Measurements from ENCODE around the gene MEIS1.
"Not testable (repeated sequence)": the region's sequence is repeated elsewhere in the genome, so short reads cannot be mapped to it uniquely, and the experiment has no call there.

Gene MEIS1

GRCh38 chr2:66466433-66466832 lies 31.5 kb downstream of the MEIS1 start:
- DNase-seq (ENCODE audit: low read depth in 2 of 2, low spot score in 1 of 2): no peak

DNA sequence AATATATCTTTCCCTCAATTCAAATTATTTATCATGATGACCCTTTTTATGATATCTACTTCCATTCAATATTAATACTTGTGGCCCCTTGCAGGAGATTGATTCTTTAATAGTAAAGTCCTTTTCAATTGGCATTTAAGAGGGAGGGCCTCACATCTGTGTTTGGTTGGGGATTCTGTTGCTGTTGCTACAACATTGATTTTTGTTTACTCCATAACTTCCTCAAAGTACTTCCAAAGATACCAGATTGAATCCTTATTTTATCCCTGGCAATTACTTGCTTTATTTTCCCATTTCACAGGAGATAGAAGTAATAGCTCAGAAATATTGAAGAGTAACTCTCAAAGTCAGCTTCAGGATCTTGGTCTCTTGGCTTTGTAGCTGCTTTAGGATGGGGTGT lies 32.8 kb downstream of the MEIS1 start:
- DNase-seq (ENCODE audit: low read depth in 2 of 2, low spot score in 1 of 2): no peak

DNA sequence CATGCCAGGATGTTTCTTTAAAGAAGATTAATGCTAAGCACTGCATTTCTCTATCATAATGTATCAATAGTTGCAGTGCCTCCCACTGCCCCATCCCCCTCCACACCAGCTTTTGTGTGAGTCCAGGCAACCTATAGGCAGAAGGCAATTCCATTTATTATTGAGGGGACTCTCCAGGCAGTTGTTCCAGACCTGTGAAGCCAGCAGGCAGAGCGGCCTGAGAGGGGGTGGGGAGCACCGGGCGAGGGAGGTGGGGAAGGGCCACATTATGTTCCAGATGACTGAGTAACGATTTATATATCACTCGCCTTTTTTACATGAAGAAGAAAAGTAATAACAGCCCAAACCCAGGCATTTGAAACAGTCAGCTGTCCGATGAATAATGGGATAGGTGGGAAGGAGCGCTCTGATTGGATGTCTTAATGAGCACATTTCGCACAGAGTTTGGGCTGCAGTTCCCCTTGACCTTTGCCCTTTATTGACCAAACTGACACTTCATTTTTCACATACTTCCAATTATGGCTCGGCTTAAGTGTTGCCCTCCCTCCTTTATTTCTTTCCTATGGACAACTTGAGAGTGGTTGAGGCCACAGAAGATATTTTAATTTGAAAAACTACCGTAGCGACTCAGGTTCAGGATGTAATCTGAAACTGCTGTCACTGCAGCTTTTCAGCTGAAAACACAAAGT lies 34.4 kb downstream of the MEIS1 start:
- no peak for DNase-seq (ENCODE audit: low read depth in 2 of 2, low spot score in 1 of 2)

GRCh38 chr2:66470199-66470598 lies 35.3 kb downstream of the MEIS1 start:
- DNase-seq (ENCODE audit: low read depth in 2 of 2, low spot score in 1 of 2): no peak

- no peak for DNase-seq (ENCODE audit: low read depth in 2 of 2, low spot score in 1 of 2)
These were observed 37.4 kb downstream of the MEIS1 start for GRCh38 chr2:66472225-66472843.

DNA sequence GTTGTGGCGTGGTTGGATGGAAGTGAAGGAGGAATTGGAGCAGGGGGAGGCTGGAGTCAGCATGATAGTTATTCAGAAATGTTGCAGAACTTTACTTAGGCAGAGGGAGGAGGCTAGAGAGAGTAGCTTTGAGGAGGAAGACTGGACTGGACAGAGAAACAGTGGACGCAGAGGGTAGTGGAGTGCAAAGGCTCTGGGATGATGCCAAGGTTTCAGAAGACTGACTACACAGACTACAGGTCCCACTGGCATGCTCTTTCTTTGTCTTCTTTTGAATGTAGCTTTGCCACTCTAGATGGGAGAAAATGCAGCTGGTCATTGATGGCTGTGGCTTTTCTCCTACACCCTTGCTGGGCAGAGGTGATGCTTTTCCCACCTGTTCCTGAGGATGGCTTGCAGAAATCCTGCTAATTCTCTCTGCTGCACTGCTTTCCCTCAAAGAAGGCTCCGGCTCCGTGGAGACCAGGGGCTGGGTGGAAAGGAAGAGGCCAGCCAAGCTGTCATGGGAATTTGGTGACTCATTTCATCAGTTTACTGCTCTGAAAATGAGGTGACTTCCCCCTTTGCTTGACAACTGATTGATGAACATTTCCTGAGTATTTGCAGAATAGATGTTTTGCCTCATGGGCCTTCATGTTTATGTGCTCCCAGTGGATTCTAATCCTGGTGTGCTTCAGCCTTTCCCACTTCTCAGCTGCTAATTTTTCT lies 42.4 kb downstream of the MEIS1 start:
- DNase-seq (ENCODE audit: low read depth in 2 of 2, low spot score in 1 of 2): no peak

DNA sequence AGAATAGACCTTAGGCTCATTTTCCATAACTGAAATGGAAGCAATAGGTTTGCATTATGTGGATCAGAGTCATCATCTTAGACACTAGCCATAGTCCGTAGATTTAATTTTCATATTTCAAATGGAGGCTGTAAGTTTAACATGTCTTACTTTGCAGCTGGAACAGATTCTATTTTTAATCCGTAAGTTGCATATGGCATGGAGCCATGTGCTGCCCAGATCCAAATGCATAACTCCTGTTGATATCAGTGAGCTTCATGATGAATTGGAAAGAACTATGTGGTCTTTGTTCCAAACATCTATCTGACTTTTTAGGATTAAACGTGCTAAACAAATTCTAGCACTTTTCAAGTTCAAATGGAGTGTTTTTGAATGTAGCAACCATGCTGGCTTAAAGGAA lies 43.4 kb downstream of the MEIS1 start:
- no peak for DNase-seq (ENCODE audit: low read depth in 2 of 2, low spot score in 1 of 2)

GRCh38 chr2:66478731-66479316 lies 43.9 kb downstream of the MEIS1 start:
- DNase-seq (ENCODE audit: low read depth in 2 of 2, low spot score in 1 of 2): no peak

GRCh38 chr2:66481100-66481549 lies 46.2 kb downstream of the MEIS1 start:
- no peak for DNase-seq (ENCODE audit: low read depth in 2 of 2, low spot score in 1 of 2)

GRCh38 chr2:66485252-66485651 lies 50.3 kb downstream of the MEIS1 start:
- not testable (repeated sequence) for DNase-seq (ENCODE audit: low read depth in 2 of 2, low spot score in 1 of 2)

DNA sequence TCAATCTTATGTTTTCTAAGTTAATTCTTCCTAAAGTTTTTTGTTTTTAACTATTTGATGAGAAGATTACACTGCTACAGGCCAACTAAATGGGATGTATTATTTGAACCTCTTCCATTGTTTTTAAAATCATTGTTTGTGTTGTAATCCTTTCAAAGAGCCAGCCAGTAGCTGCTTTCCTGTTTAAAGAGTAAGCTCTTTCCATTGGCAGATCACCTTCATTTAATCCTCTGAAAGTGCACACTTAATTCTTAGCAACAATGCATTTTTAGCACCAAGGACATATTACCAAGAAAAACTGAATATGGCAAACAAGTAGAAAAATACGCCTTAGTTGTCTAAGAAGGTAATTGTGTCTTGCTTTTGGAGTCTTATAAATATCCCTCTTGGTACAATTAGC lies 54.0 kb downstream of the MEIS1 start:
- no peak for DNase-seq (ENCODE audit: low read depth in 2 of 2, low spot score in 1 of 2)

DNA sequence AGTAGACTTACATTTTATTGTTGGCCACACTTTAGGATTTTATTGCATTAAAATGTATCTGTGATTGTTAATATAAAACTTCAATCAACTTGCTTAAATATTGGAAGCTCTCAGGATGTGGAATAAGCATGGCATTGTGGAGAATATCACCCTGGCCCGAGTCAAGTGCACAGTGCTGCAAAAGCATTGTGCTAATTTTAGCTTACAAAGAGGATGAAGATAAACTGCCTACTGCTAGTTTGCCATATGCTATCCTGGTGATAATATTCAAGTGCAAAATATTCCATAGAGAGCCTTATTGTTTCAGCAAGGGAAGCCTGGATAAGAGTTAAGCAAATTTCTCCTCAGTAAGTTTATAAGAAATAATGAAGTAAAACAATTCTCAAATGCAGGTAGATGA lies 54.5 kb downstream of the MEIS1 start:
- DNase-seq (ENCODE audit: low read depth in 2 of 2, low spot score in 1 of 2): no peak

DNA sequence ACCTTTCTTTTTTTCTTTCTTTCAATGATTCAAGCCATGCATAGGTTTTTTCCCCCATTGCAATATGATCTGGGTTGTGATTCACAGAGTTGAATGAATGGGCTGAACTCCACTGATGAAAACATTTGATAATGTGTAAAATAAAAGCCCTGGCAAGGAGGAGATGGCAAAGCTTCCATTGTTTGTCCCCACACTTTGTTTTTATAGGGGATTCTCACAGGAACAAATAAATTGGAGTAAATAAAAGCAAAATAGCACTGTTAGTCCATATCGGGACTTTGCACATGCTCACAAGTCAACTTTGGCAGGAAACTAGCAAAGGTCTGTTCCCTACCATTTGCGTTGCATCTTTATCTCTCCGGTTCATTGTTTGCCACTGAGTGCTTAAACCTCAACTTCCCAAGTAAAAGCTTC lies 55.7 kb downstream of the MEIS1 start:
- DNase-seq (ENCODE audit: low read depth in 2 of 2, low spot score in 1 of 2): no peak

- DNase-seq (ENCODE audit: low read depth in 2 of 2, low spot score in 1 of 2): no peak
These were observed 59.8 kb downstream of the MEIS1 start for GRCh38 chr2:66494708-66495107.

DNA sequence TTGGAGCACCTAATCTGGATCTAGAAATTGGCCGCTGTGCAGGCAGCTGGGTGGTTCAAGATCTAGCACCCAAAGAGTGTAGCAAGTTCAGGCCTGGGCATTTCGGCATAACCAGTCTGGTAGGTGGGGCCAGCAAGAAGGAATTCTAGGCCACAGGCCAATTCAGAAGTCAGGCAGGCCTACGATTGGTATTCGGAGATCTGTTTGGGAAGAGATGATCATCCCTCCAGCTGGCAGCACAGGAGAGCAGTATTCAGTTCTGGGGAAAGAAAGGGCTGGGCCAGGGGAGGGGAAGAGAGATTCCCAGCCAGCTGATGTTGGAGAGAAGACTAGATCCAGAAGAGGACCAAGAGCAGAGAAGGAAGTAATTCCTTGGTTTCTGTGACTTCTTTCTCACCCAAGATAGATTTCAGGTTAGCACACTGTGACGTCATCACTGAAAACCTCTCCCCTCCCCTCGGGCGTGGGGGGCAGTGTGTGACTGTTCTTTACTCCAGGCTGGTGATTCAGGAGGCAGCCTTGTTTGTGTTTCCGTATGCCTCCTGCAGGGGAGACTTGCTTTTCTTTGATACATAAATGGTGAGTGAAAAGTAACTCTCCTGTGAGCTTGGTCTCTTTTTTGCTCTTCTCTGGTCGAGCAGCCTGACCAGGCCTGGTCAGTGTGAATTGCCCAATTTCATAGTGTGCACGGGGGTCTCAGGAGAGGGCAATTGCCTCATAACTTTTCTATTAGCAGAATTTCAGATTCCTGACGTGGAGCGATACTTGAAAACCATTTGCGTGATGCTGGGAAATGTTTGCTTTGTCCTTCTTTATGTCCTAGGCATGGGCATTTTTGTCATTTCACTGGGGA lies 61.1 kb downstream of the MEIS1 start:
- DNase-seq (ENCODE audit: low read depth in 2 of 2, low spot score in 1 of 2): no peak

DNA sequence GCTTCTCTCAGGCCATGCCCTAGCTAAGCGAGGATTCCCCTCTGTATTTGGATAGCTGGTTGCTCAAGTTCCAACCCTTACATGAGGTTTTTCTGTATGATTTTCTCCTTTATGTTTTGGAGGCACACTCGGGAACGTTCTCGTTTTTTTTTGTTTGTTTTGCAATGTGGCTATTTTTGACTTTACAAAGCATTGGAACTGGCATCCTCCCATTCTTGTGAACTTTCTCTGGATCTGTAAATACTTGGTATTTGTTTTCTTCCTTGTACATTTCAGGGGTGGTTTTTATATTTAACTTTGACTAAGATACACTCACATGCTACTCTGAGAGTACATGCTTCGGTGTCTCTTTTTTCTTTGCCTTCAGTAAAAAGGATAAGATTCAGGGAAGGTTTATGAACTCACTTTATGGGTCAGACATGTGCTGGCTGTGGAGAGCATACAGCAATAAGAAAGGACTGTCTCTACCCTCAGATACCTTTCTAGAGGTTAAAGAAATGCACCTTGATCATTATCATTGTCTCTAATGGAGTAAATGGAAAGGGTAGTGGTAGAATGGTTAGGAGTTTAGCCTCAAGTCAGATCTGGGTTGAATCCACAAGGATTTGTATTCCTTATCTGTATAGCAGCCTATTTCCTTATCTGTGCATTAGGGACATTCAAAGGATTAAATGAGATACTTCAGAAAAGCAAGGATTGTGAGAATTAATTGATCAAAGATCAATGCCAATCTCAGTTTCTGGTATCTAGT lies 61.9 kb downstream of the MEIS1 start:
- DNase-seq (ENCODE audit: low read depth in 2 of 2, low spot score in 1 of 2): no peak

DNA sequence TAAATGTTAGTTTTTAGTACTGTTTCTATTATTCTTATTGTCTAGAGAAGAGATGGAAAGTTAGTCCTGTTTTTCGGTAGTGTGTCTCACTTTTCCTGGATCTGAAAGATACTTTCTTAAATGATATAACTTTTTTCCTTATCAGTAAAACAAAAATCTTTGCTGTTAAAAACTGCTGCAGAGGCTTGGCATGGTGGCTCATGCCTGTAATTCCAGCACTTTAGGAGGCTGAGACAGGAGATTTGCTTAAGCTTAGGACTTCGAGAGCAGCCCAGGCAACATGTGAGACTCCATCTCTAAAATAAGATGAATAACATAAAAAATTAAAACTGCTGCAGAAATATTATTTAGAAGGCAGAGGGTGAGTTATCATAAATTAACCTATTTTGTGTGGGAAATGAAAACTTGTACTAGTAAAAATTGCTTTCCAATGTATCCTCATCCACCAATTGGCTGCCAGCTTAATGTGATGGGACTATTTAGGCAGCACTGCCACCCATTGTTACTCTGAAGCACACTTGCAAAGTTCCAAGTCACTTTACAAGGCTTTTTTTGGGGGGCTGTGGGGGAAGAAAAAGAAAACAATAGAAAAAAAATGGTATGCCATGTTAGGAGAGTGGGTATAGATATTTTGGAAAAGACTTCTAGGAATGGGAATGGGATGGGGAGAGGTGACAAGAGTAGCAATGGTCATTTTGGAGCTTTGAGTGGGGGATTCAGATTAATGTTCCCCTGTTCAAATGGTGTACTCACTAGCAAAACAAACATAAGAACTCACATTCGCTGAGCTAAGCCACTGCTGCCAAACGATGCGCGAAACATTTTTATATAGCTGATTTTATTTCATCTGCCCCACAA lies 62.7 kb downstream of the MEIS1 start:
- no peak for DNase-seq (ENCODE audit: low read depth in 2 of 2, low spot score in 1 of 2)

- no peak for DNase-seq (ENCODE audit: low read depth in 2 of 2, low spot score in 1 of 2)
These were observed 63.5 kb downstream of the MEIS1 start for GRCh38 chr2:66498289-66498975.

- no peak for DNase-seq (ENCODE audit: low read depth in 2 of 2, low spot score in 1 of 2)
These were observed 66.3 kb downstream of the MEIS1 start for GRCh38 chr2:66501267-66501666.
